GM06990 (cell line): Measurements from ENCODE around the gene ARL5C.

Source experiments
- DNase-seq: peaks from one replicate; pipeline ENCODE4 v3.0.0-alpha.2; 2011; ENCODE audit not compliant: insufficient read length; ENCODE audit errors: extremely low read depth
- H3K27me3 ChIP-seq: replicated peaks from 2 replicates; pipeline ENCODE4 v1.6.0; 2011; ENCODE audit warnings: low read length; ENCODE audit not compliant: control insufficient read depth, insufficient read depth
- H3K36me3 ChIP-seq: 2 replicates; pipeline ENCODE4 v1.5.1; 2011; ENCODE audit warnings: low read length; ENCODE audit not compliant: control insufficient read depth, insufficient read depth
- H3K4me3 ChIP-seq: replicated peaks from 2 replicates; pipeline ENCODE4 v1.5.1; 2011; ENCODE audit warnings: low read depth, mild to moderate bottlenecking, control low read depth, low read length
- CTCF ChIP-seq: IDR thresholded peaks from 2 replicates; pipeline ENCODE4 v1.5.1; 2011; ENCODE audit warnings: low read length, control low read depth, mild to moderate bottlenecking, inconsistent platforms; ENCODE audit not compliant: insufficient read depth, poor library complexity, severe bottlenecking

ARL5C gene

GRCh38 chr17:39174920-39175694, 9.1 kb upstream of the ARL5C start:
- Histone ChIP-seq H3K36me3 (peaks cover 11% of the 10 kb centered on the region), H3K27me3 (no peaks in the 10 kb centered on the region), H3K4me3 (no peak overlapping the region)
- TF ChIP-seq CTCF, result peak; percentile 85
- peak; percentile 46 for DNase-seq

GRCh38 chr17:39173526-39174274, 7.7 kb upstream of the ARL5C start:
- no peak for TF ChIP-seq CTCF
- H3K36me3 ChIP-seq, result peaks cover 11% of the 10 kb centered on the region
- no peaks in the 10 kb centered on the region for H3K27me3 ChIP-seq
- DNase-seq, result no peak
- no peak overlapping the region for H3K4me3 ChIP-seq

- no peaks in the 10 kb centered on the region for H3K27me3 ChIP-seq
- H3K4me3 ChIP-seq, result no peak overlapping the region
- TF ChIP-seq CTCF, result no peak
- no peak for DNase-seq
- H3K36me3 ChIP-seq, result peaks cover 11% of the 10 kb centered on the region
Observed at GRCh38 chr17:39173080-39173479, 7.1 kb upstream of the ARL5C start.

- no peak for DNase-seq
- H3K36me3 ChIP-seq, result peaks cover 2% of the 10 kb centered on the region; the same call in 1 of the 2 replicates
- no peak overlapping the region for H3K4me3 ChIP-seq
- H3K27me3 ChIP-seq, result no peaks in the 10 kb centered on the region
- TF ChIP-seq CTCF, result no peak
Observed at GRCh38 chr17:39171933-39172332, 6.0 kb upstream of the ARL5C start.

- no peak overlapping the region for H3K4me3 ChIP-seq
- TF ChIP-seq CTCF, result no peak
- H3K36me3 ChIP-seq, result no peaks in the 10 kb centered on the region; the same call in 1 of the 2 replicates
- no peaks in the 10 kb centered on the region; the same call in 1 of the 2 replicates for H3K27me3 ChIP-seq
- DNase-seq, result no peak
Observed at GRCh38 chr17:39170558-39170957, 4.6 kb upstream of the ARL5C start.
